GM23338 (cell line): ENCODE data around the gene TF.

Source experiments
- CTCF ChIP-seq, 2 experiments: fragments of 200-600 bp in 1 of 2; sonication (generic) in 1 of 2; conservative IDR thresholded peaks; 2 replicates each; pipeline versions ENCODE4 v1.5.1 to v1.6.1; 2016 to 2017; ENCODE audit warnings: antibody characterized with exemption in 2 of 2, low read depth in 2 of 2, mild to moderate bottlenecking in 2 of 2, moderate library complexity in 1 of 2
- EZH2 ChIP-seq: fragments of 200-600 bp; sonication (generic); IDR thresholded peaks from one replicate; pipeline ENCODE4 v1.8.0; 2017; ENCODE audit warnings: antibody characterized with exemption, mild to moderate bottlenecking, low read depth; ENCODE audit not compliant: unreplicated experiment
- EZH2phosphoT487 ChIP-seq: fragments of 200-600 bp; sonication (generic); IDR thresholded peaks from one replicate; pipeline ENCODE4 v1.8.1; 2018; ENCODE audit warnings: antibody characterized with exemption; ENCODE audit not compliant: unreplicated experiment
- JUNB ChIP-seq: IDR thresholded peaks from one replicate; pipeline ENCODE4 v1.6.1; 2016; ENCODE audit warnings: antibody characterized with exemption; ENCODE audit not compliant: unreplicated experiment
- POLR2AphosphoS5 ChIP-seq: IDR thresholded peaks from 2 replicates; pipeline ENCODE4 v1.6.1; 2016; ENCODE audit warnings: antibody characterized with exemption, low read depth
- REST ChIP-seq: IDR thresholded peaks from one replicate; pipeline ENCODE4 v1.6.1; 2018; ENCODE audit warnings: antibody characterized with exemption; ENCODE audit not compliant: unreplicated experiment
- ZNF331 ChIP-seq: fragments of 250-450 bp; sonication (Bioruptor Pico); IDR thresholded peaks from 2 replicates; pipeline ENCODE4 v1.5.0; 2020; ENCODE audit warnings: low read depth, mild to moderate bottlenecking, moderate library complexity

- no peak for TF ChIP-seq CTCF (conservative IDR thresholded peaks at IDR 0.05; ENCODE audit: low read depth in 2 of 2)
- TF ChIP-seq EZH2: no peak
- TF ChIP-seq EZH2phosphoT487: no peak
- no peak for TF ChIP-seq POLR2AphosphoS5
- TF ChIP-seq ZNF331: no peak
- TF ChIP-seq JUNB: no peak
- TF ChIP-seq REST: no peak
Observed at GRCh38 chr3:133717424-133717823, 28.8 kb upstream of the TF start.
